Breast epithelium (tissue), 3 donors: ENCODE results near the gene LEMD3.

Experiments used
- CTCF ChIP-seq, 3 donors: fragments of 450-650 bp; IDR thresholded peaks; one replicate each; pipeline ENCODE4 v1.5.1; 2016 to 2017; ENCODE audit warnings: antibody characterized with exemption in 3 of 3, mild to moderate bottlenecking in 3 of 3, moderate library complexity in 3 of 3
- POLR2AphosphoS5 ChIP-seq, 3 donors: sonication (generic); formaldehyde crosslinking; IDR thresholded peaks; one replicate each; pipeline ENCODE4 v1.6.1; 2017; ENCODE audit warnings: antibody characterized with exemption in 3 of 3

- TF ChIP-seq CTCF (IDR thresholded peaks at IDR 0.05) (no peak), POLR2AphosphoS5 (IDR thresholded peaks at IDR 0.05) (no peak)
These were observed 44.1 kb upstream of the LEMD3 start for GRCh38 chr12:65125247-65125646.
